NB4 (cell line): Measurements from ENCODE around the gene UCN2.

ENCODE experiments used
- DNase-seq: peaks from one replicate; pipeline ENCODE4 v3.0.0; 2010; ENCODE audit warnings: low read depth
- H3K4me3 ChIP-seq: one replicate; pipeline ENCODE4 v1.5.1; 2011; ENCODE audit warnings: mild to moderate bottlenecking, low read depth, low read length, moderate library complexity
- CTCF ChIP-seq: IDR thresholded peaks from one replicate; pipeline ENCODE4 v1.5.1; 2012; ENCODE audit warnings: low read depth, low read length
- MAX ChIP-seq: IDR thresholded peaks from 2 replicates; pipeline ENCODE4 v1.6.1; 2011; ENCODE audit warnings: low read depth, low read length
- MYC ChIP-seq: IDR thresholded peaks from 2 replicates; pipeline ENCODE4 v1.6.1; 2011; ENCODE audit warnings: low read depth, low read length
- POLR2A ChIP-seq: IDR thresholded peaks from 2 replicates; pipeline ENCODE4 v1.6.1; 2011; ENCODE audit warnings: mild to moderate bottlenecking; ENCODE audit not compliant: insufficient read length; ENCODE audit errors: extremely low read depth

UCN2 gene

GRCh38 chr3:48548729-48549705, 14.6 kb downstream of the UCN2 start:
- no peak overlapping the region for H3K4me3 ChIP-seq
- TF ChIP-seq MAX (peak; percentile 26; the same call in 1 of the 2 replicates), CTCF (peak; percentile 95), POLR2A (no peak)
- DNase-seq = peak; percentile 88

- TF ChIP-seq CTCF (no peak), POLR2A (no peak), MAX (no peak), MYC (no peak)
- H3K4me3 ChIP-seq = no peak overlapping the region
- DNase-seq = no peak
Observed at GRCh38 chr3:48548126-48548525, 15.5 kb downstream of the UCN2 start.

- TF ChIP-seq POLR2A (no peak), MAX (peak; percentile 51)
- no peak for DNase-seq
- H3K4me3 ChIP-seq = no peak overlapping the region
Observed at GRCh38 chr3:48546203-48546829, 17.3 kb downstream of the UCN2 start.

- no peak for DNase-seq
- TF ChIP-seq POLR2A (no peak), MAX (no peak), MYC (no peak)
- no peak overlapping the region for H3K4me3 ChIP-seq
Observed at GRCh38 chr3:48544141-48544540, 19.4 kb downstream of the UCN2 start.

GRCh38 chr3:48543271-48543866, 20.2 kb downstream of the UCN2 start:
- DNase-seq = no peak
- no peak for TF ChIP-seq CTCF
- TF ChIP-seq POLR2A = no peak
- TF ChIP-seq MYC = no peak
- TF ChIP-seq MAX = no peak
- no peak overlapping the region for H3K4me3 ChIP-seq

- TF ChIP-seq POLR2A (no peak), MAX (no peak), CTCF (no peak), MYC (no peak)
- no peak for DNase-seq
- no peak overlapping the region for H3K4me3 ChIP-seq
Observed at GRCh38 chr3:48538451-48538850, 25.1 kb downstream of the UCN2 start.
